Stimulated activated CD8-positive, alpha-beta memory T cell treated with anti-CD3 and anti-CD28 coated beads, Interleukin-15, amount 100 ng/mL, for 4 hours (primary cell): ENCODE results near the gene ERG.

ENCODE experiments used
- DNase-seq, 2 donors: peaks; one replicate each; pipeline ENCODE4 v3.0.0-alpha.2; 2020; ENCODE audit warnings: low read depth in 2 of 2

The ERG gene

DNA sequence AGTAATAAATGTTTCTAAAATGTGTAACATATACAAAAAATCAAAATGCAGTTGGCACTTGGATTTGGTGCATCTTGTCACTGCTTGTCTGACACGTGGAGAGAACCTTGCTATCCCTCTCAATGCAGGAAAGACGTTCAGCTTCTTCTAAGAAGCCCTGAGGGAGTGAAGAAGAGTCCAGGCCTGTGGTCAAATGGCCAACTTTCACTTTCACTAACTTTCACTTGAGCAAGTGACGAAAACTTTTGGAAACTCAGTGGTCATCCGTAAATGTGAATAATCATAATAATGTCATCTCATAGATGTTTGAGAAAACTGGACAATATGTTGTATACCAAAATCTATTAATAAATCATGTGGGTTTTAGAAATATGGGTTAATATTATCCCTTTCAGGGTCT, 61.9 kb downstream of the ERG start:
- DNase-seq = no peak

DNA sequence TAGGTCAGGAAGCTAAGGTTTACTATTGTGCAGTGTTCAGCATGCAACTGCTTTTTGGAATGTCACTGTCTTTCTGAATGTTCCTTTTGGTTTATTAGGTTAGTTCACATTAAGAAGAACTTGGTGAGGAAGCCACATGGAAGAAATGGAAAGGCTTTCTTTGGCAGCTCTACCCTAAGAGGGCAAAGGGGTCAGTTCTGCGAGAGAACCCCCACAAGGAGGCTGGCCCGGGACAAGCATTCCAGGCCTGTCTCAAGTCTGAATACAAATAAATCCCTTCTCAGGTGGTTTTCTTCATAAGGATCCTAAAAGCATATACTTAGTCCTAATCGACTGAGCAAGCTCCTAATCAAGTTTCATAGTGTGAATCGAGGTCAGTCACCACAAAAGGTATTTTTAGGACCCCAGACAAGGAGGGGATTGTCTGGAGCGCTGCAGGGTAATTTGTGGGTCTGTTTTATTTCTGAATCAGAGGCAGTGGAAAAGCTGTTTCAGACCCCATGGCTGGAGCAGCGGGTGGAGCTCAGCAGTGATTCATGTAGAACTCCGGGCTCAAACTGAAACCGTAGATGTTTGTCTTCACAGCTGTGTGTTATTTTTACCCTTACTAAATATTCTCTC, 63.3 kb downstream of the ERG start:
- DNase-seq = no peak

GRCh38 chr21:38433471-38433870, 64.8 kb downstream of the ERG start:
- no peak for DNase-seq

GRCh38 chr21:38430401-38430984, 67.8 kb downstream of the ERG start:
- DNase-seq = no peak

GRCh38 chr21:38429011-38429410, 69.3 kb downstream of the ERG start:
- no peak for DNase-seq

DNA sequence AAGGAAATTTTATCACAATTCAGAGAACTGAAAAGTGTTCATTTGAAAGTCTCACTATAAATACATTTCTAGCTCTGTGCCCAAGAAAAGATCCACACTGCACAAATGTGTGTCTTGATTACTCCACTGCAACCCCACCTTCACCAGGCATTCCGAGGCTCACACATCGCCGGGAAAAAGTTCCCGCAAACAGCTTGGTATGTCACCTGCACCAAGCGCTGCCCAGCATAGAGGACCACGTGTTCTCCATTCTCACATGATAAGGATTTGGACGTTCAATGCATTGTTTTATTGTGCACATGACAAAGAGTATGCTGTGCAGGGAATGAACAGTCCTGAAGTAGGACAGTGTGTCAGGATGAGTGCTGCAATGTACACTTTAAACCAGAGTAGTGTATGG, 70.1 kb downstream of the ERG start:
- DNase-seq = no peak

GRCh38 chr21:38424305-38425019, 73.8 kb downstream of the ERG start:
- no peak for DNase-seq

GRCh38 chr21:38422082-38422481, 76.2 kb downstream of the ERG start:
- DNase-seq = no peak

DNA sequence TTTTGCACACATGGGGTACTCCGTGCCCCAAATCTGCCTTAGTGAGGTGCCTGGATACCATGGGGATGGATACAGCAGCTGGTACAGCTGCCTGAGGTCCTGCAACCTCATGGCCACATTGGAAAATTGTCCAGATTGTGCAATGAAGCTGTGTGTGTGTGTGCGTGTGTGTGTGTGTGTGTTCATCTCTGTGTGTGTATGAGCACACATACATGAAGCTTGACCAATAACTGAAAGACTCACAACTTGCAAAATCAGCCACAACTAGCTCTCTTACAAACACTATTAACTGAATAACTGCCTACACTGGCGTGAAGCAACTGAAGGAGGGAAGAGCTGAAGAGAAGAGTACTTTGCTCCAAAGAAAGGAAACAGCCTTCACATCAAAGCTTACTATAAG, 78.1 kb downstream of the ERG start:
- no peak for DNase-seq

- no peak for DNase-seq
These were observed 80.6 kb downstream of the ERG start for GRCh38 chr21:38417726-38418125.

DNA sequence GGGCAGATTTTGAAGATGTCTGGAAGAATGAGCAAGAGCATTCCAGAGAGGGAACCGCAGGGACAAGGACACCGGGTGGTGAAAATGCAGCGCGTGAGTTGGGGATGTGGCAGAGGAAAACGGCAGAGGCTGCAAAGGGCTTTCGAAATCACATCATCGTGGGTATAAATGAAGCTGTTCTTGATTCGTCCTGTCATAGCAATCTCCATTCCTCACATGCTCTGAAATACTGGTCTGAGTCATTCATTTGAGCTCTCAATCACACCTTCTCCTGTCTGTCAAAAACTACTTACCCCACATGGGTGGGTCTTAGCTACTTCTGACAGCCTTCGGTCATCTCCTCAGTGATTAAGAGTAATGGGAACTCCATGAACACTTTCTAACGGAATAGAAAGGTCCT, 81.5 kb downstream of the ERG start:
- no peak for DNase-seq

DNA sequence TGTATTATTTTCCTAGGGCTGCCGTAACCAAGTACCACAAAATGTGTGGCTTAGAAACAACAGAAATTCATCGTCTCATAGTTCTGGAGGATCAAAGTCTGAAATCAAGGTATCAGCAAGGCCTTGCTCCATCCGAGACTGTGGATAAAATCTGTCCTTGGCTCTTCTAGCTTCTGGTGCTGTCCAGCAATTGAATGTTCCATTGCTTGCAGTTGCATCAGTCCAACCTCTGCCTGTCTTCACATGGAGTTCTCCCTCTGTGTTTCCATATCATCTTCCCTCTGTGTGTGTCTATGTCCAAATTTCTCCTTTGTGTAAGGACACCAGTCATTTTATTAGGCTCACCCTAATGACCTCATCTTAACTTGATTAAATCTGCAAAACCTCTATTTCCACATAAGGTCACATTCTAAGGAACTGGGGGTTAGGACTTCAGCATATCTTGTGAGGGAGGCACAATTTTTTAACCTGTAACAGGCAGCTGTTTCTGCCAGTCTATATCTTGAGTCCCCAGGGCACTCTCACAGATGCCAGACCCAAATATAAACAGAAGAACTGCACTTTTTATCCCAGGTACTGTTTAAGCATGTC, 84.2 kb downstream of the ERG start:
- no peak for DNase-seq

DNA sequence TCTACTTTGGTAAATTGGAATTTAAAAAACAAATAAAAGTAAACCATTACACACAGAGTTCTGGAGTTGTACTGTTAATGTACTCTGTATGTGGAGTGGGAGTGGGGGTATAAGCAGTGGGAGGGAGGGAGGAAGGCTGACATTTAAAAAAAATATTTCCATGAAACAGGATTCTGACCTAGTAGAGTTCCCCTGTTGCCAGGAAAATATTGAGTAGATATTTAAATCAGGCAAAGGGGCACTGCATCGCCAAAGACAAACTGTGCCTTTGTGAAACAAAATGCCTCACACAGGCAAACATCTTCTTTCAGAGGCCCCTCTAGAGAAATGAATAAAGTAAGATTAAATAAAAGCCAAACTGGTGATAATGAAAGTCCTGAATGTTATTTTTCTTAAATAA, 87.8 kb downstream of the ERG start:
- no peak for DNase-seq

- DNase-seq = no peak
These were observed 88.4 kb downstream of the ERG start for GRCh38 chr21:38409907-38410306.

GRCh38 chr21:38404177-38404576, 94.1 kb downstream of the ERG start:
- DNase-seq = no peak

- DNase-seq = no peak
These were observed 95.5 kb downstream of the ERG start for GRCh38 chr21:38402795-38403194.

DNA sequence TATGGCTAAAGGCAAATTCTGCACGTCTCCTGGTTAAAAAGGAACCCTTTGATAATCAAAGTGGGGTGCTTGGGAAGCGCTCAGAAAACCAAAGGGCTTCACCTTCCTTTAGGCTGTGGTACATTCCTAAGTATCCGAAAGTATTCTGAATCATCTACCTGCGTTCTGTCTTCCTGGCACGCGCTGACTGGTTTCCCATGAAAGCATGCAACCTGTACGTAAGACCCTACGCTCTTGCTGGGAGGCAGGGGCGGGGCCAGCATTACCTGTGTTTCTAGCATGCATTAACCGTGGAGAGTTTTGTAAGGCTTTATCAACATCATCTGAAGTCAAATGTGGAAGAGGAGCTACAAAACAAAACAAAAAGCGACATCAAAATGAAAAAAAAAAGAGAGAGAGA, 96.0 kb downstream of the ERG start:
- no peak for DNase-seq

GRCh38 chr21:38401191-38401926, 96.9 kb downstream of the ERG start:
- no peak for DNase-seq

- no peak for DNase-seq
These were observed 97.9 kb downstream of the ERG start for GRCh38 chr21:38400195-38400919.

DNA sequence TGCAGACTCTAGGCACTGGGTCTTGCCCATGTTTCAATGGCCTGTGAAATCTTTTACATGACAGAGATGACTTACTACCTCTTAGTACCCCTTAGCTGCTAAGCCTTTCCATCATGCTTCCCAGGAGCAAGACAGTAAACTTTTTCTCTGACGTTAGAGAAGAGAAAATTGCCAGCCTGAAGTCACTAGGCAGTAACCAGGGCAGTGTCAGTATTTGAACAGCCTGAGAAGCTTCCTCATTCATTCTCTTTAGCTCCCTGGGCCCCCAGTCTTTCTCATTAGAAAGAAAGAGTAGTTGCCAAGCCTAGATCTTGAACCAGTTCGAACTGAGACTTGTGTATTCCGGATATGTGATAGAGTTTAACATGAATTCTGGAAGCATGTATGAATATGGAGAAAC, 99.2 kb downstream of the ERG start:
- no peak for DNase-seq

GRCh38 chr21:38396325-38396724, 102.0 kb downstream of the ERG start:
- no peak for DNase-seq

DNA sequence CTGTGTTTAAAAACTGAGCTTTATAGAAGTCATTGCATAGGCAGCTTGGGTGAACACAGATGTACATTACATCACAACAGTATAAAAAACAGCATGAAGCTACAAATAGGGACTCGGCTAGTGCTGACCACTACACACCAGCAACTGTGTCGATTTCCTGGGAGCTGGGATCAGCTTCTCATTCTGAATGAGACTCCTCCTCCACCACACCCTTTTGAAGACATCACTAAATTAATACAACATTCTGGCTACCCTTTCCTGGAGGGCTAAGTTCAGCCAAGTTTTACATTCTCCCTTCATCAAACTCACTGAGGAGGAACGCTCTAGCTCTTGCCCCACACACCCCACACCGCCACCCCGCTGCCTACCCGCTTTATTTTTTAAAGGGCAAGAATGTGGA, 102.7 kb downstream of the ERG start:
- DNase-seq = no peak
